Measurements from ENCODE around the gene ERGIC1.
"Not testable (repeated sequence)": the region's sequence is repeated elsewhere in the genome, so short reads cannot be mapped to it uniquely, and the experiment has no call there.

The ERGIC1 gene

GRCh38 chr5:172885597-172886340, 51.7 kb downstream of the ERGIC1 start:
- no peak for DNase-seq

- DNase-seq, result no peak
Measured at GRCh38 chr5:172886476-172886875, 52.4 kb downstream of the ERGIC1 start.

- no peak for DNase-seq
Measured at GRCh38 chr5:172886974-172887501, 53.0 kb downstream of the ERGIC1 start.

GRCh38 chr5:172887692-172888091, 53.6 kb downstream of the ERGIC1 start:
- DNase-seq, result no peak

- DNase-seq, result no peak
Measured at GRCh38 chr5:172890659-172891058, 56.6 kb downstream of the ERGIC1 start.

GRCh38 chr5:172891716-172892421, 57.8 kb downstream of the ERGIC1 start:
- DNase-seq, result no peak

GRCh38 chr5:172892713-172893112, 58.7 kb downstream of the ERGIC1 start:
- no peak for DNase-seq

- DNase-seq, result no peak
Measured at GRCh38 chr5:172894767-172895388, 60.8 kb downstream of the ERGIC1 start.

GRCh38 chr5:172895549-172895948, 61.5 kb downstream of the ERGIC1 start:
- no peak for DNase-seq

- DNase-seq, result no peak
Measured at GRCh38 chr5:172896465-172896864, 62.4 kb downstream of the ERGIC1 start.

GRCh38 chr5:172897067-172897466, 63.0 kb downstream of the ERGIC1 start:
- DNase-seq, result not testable (repeated sequence)

GRCh38 chr5:172897481-172898217, 63.6 kb downstream of the ERGIC1 start:
- no peak for DNase-seq

- DNase-seq, result no peak
Measured at GRCh38 chr5:172898218-172898842, 64.3 kb downstream of the ERGIC1 start.

GRCh38 chr5:172898843-172899369, 64.9 kb downstream of the ERGIC1 start:
- DNase-seq, result no peak

- no peak for DNase-seq
Measured at GRCh38 chr5:172899436-172899835, 65.4 kb downstream of the ERGIC1 start.

- DNase-seq, result no peak
Measured at GRCh38 chr5:172901012-172901780, 67.1 kb downstream of the ERGIC1 start.

GRCh38 chr5:172901788-172902496, 67.9 kb downstream of the ERGIC1 start:
- DNase-seq, result no peak

- DNase-seq, result no peak
Measured at GRCh38 chr5:172902497-172903472, 68.7 kb downstream of the ERGIC1 start.

- no peak for DNase-seq
Measured at GRCh38 chr5:172903790-172904189, 69.7 kb downstream of the ERGIC1 start.

- DNase-seq, result no peak
Measured at GRCh38 chr5:172904312-172904642, 70.2 kb downstream of the ERGIC1 start.

Measured in NCI-H1092 (cell line).